HepG2 (cell line): Measurements from ENCODE around the gene TSPAN8. TPM values are rescaled to one million over a fixed set of nuclear protein-coding genes. Genes with fewer than 3 reads are reported as not detected.

Experiments used
- ATAC-seq: fragments of 200-7000 bp; cut with Tn5 transposase; 3 replicates; pipeline ENCODE4 v1.9.1; 2020; ENCODE audit warnings: mild to moderate bottlenecking, moderate library complexity
- BruUV-seq: library from RNA; stranded (reverse); fragments of 400-500 nt; replicated peaks from 2 replicates; lab custom pipeline; 2021; lab: Mats Ljungman, UMichigan
- CTCF ChIA-PET: fragments of 300-600 bp; formaldehyde crosslinking; extraction: SDS; loops from one replicate; lab custom pipeline; 2021; ENCODE audit warnings: low total read pairs, inconsistent platforms, low intra/inter-chr PET ratio; lab: Yijun Ruan, JAX
- POLR2A ChIA-PET: fragments of 350-600 bp; sonication (Branson Sonifier 250); formaldehyde crosslinking; loops from one replicate; lab custom pipeline; 2020; ENCODE audit warnings: antibody characterized with exemption, inconsistent platforms; lab: Yijun Ruan, JAX
- DNase-seq: peaks from one replicate; pipeline ENCODE4 v3.0.0-alpha.2; 2015; ENCODE audit warnings: low spot score
- FAIRE-seq: peaks from 3 replicates; lab custom pipeline; 2011; peaks lifted over from hg19 to GRCh38; lab: Jason Lieb, UNC
- H2AFZ ChIP-seq: one replicate; pipeline ENCODE4 v1.6.1; 2011; ENCODE audit warnings: low read length, inconsistent platforms
- H3K27ac ChIP-seq: fragments of 300-600 bp; 3 replicates; pipeline ENCODE4 v1.8.0; 2011; ENCODE audit warnings: mixed run types, mild to moderate bottlenecking, mixed read lengths, low read length, inconsistent platforms; ENCODE audit not compliant: insufficient read depth; ENCODE audit errors: extremely low read length
- H3K27me3 ChIP-seq, 2 experiments: fragments of 200-600 bp in 1 of 2; 2 replicates in 1 of 2; 3 replicates in 1 of 2; pipeline versions ENCODE4 v1.6.0 to v1.8.0; 2011; ENCODE audit warnings: low read length in 2 of 2, mild to moderate bottlenecking in 2 of 2, moderate library complexity in 2 of 2, inconsistent platforms in 1 of 2; ENCODE audit not compliant: insufficient read depth in 2 of 2, control insufficient read depth in 1 of 2
- H3K36me3 ChIP-seq, 2 experiments: fragments of 200-600 bp in 1 of 2; replicated peaks in 1 of 2; 2 replicates in 1 of 2; 3 replicates in 1 of 2; pipeline versions ENCODE4 v1.5.1 to v1.8.0; 2011; ENCODE audit warnings: low read length in 2 of 2, inconsistent platforms in 1 of 2; ENCODE audit not compliant: insufficient read depth in 2 of 2, control insufficient read depth in 1 of 2
- H3K4me1 ChIP-seq: 2 replicates; pipeline ENCODE4 v1.5.1; 2012; ENCODE audit warnings: low read length, inconsistent platforms; ENCODE audit not compliant: insufficient read depth
- H3K4me2 ChIP-seq: 2 replicates; pipeline ENCODE4 v1.6.0; 2011; ENCODE audit warnings: low read depth, low read length, inconsistent platforms
- H3K4me3 ChIP-seq, 3 experiments: fragments of 200-600 bp in 1 of 3; sonication (generic), shearing (Covaris generic) in 1 of 3; replicated peaks in 1 of 3; 2 replicates each; pipeline ENCODE4 v1.5.1; 2011 to 2016; ENCODE audit warnings: low read length in 3 of 3, inconsistent platforms in 2 of 3, low read depth in 2 of 3, mild to moderate bottlenecking in 2 of 3, control low read depth in 1 of 3, mixed read lengths in 1 of 3; ENCODE audit not compliant: insufficient read depth in 1 of 3
- H3K79me2 ChIP-seq: one replicate; pipeline ENCODE4 v1.6.1; 2011; ENCODE audit warnings: low read length, inconsistent platforms; ENCODE audit not compliant: insufficient read depth
- H3K9ac ChIP-seq: 2 replicates; pipeline ENCODE4 v1.6.0; 2011; ENCODE audit warnings: mild to moderate bottlenecking, low read depth, low read length, inconsistent platforms; ENCODE audit not compliant: insufficient read depth
- H3K9me3 ChIP-seq: 2 replicates; pipeline ENCODE4 v1.5.1; 2012; ENCODE audit warnings: mild to moderate bottlenecking, low read length
- H4K20me1 ChIP-seq: 2 replicates; pipeline ENCODE4 v1.6.0; 2011; ENCODE audit warnings: inconsistent platforms, mild to moderate bottlenecking, low read length, moderate library complexity; ENCODE audit not compliant: insufficient read depth
- JARID2 ChIP-seq: sonication (generic); formaldehyde crosslinking; IDR thresholded peaks from 2 replicates; pipeline ENCODE4 v1.8.1; 2023; ENCODE audit warnings: missing genetic modification reagents, inconsistent platforms; ENCODE audit not compliant: insufficient replicate concordance
- MAFK ChIP-seq, 2 experiments: IDR thresholded peaks in 1 of 2; conservative IDR thresholded peaks in 1 of 2; 2 replicates each; pipeline ENCODE4 v1.6.1; 2011; ENCODE audit warnings: improper control_type of control experiment in 2 of 2, low read length in 2 of 2
- ONECUT2 ChIP-seq: sonication (generic); formaldehyde crosslinking; IDR thresholded peaks from 2 replicates; pipeline ENCODE4 v1.4.0; 2020; ENCODE audit warnings: missing genetic modification reagents
- PPARG ChIP-seq: conservative IDR thresholded peaks from 2 replicates; pipeline ENCODE4 v1.6.1; 2016; ENCODE audit warnings: missing biosample characterization, missing genetic modification reagents
- TGIF2 ChIP-seq: IDR thresholded peaks from 2 replicates; pipeline ENCODE4 v1.6.1; 2016; ENCODE audit warnings: control low read depth, missing compliant biosample characterization
- ZNF234 ChIP-seq: sonication (generic); formaldehyde crosslinking; conservative IDR thresholded peaks from 2 replicates; pipeline ENCODE4 v1.5.1; 2020; ENCODE audit warnings: mild to moderate bottlenecking, missing genetic modification reagents
- ZNF3 ChIP-seq: IDR thresholded peaks from 2 replicates; pipeline ENCODE4 v1.7.0; 2017; ENCODE audit warnings: inconsistent platforms
- WGBS: methylation state at CpG from one replicate; pipeline ENCODE4 v1.1.6; 2017; ENCODE audit warnings: low lambda C conversion rate; 5-methylcytosine and 5-hydroxymethylcytosine counted together
- in situ Hi-C: cut with HindIII; loops from 2 replicates; pipeline ENCODE4 v1.10.0; 2017; ENCODE audit warnings: low pct_unique_long_range_greater_than_20kb; ENCODE audit not compliant: extremely low pct_ligation_motif_present
- intact Hi-C: fragments of 100-400 bp; cut with micrococcal nuclease; formaldehyde crosslinking; loops from one replicate; pipeline ENCODE4 v1.10.0; 2022; ENCODE audit not compliant: unreplicated experiment
- polyA plus RNA-seq, 8 experiments: library from polyadenylated mRNA; depleted of rRNA in 3 of 8; stranded (reverse) in 7 of 8; unstranded in 1 of 8; fragments of >200 nt; fragmentation: Illumina TruSeq in 4 of 8; extraction: Trizol in 4 of 8; gene quantifications; 2 replicates each; pipeline versions ENCODE4 v1.2.1 to v1.2.3, GENCODE V29; 2011 to 2016; ENCODE audit warnings: low read depth in 4 of 8, missing spikeins in 1 of 8, mixed read lengths in 1 of 8; ENCODE audit not compliant: insufficient read depth in 1 of 8
- total RNA-seq, 5 experiments: library from RNA; depleted of rRNA; stranded (reverse); fragments of >200 nt; fragmentation: Illumina TruSeq; extraction: Trizol; gene quantifications; 2 replicates each; pipeline ENCODE4 v1.2.3, GENCODE V29; 2016; ENCODE audit warnings: low read depth in 1 of 5

TSPAN8 gene
- total and polyA plus RNA-seq, 2 of the 13 experiments (the other 11 are each of a cell fraction or from before 2014, with no cell fraction given): 3.4 to 3.9 TPM

GRCh38 chr12:71178162-71178561, 20.4 kb upstream of the TSPAN8 start (continued):
- TF ChIP-seq ONECUT2 (CRISPR knock-in tag): 0 out of 2 replicates have a peak, but pooled peaks have one; percentile 37

DNA sequence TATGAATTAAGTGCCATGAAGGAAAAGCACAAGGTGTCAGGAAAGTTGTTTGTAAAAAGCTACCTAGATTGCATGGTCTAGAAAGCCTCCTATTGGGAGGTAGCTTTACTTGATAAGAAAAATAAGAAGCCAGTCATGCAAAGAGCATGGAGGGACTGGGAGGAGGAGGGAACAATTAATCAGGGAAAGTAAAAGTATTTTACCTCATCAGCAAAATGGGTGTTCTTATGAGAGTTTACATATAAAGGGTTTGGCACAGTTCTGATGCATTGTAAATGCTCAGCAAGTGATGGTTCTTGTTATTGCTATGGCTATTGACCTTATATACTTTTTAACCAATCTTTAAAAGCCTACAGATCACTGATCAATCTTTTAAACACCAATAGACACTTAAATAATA, 17.0 kb upstream of the TSPAN8 start:
- Histone ChIP-seq H2AFZ (no peak overlapping the region), H3K27ac (no peak overlapping the region), H4K20me1 (no peaks in the 10 kb centered on the region), H3K9ac (no peak overlapping the region), H3K4me2 (no peak overlapping the region), H3K27me3 (no peaks in the 10 kb centered on the region), H3K4me3 (no peak overlapping the region), H3K79me2 (no peaks in the 10 kb centered on the region), H3K9me3 (peaks cover 3% of the 10 kb centered on the region; the same call in 1 of the 2 replicates), H3K36me3 (no peaks in the 10 kb centered on the region), H3K4me1 (peaks cover 16% of the 10 kb centered on the region)
- TF ChIP-seq MAFK (conservative IDR thresholded peaks at IDR 0.05 in 1 of 2, IDR thresholded peaks at IDR 0.05 in 1 of 2; ENCODE audit: low read length in 2 of 2): peak; percentile 63 to 69
- no peak for TF ChIP-seq ZNF3 (CRISPR knock-in tag)
- CTCF ChIA-PET: no interaction called here
- intact Hi-C loops (no loop called here), in situ Hi-C loops (no loop called here)
- BruUV-seq: no TSS peak
- POLR2A ChIA-PET: no interaction called here
- ATAC-seq: no peak
- DNase-seq: no peak
- no peak for FAIRE-seq

GRCh38 chr12:71174146-71174545, 16.3 kb upstream of the TSPAN8 start:
- H3K36me3 ChIP-seq: no peaks in the 10 kb centered on the region
- in situ Hi-C loops: no loop called here
- FAIRE-seq: no peak
- no peaks in the 10 kb centered on the region for H3K27me3 ChIP-seq
- TF ChIP-seq TGIF2 (CRISPR knock-in tag): no peak
- no peak for TF ChIP-seq PPARG (CRISPR knock-in tag)
- TF ChIP-seq JARID2: no peak
- TF ChIP-seq ZNF234 (CRISPR knock-in tag): no peak
- no peak for DNase-seq
- H4K20me1 ChIP-seq: no peaks in the 10 kb centered on the region
- H2AFZ ChIP-seq: no peak overlapping the region
- H3K79me2 ChIP-seq: no peaks in the 10 kb centered on the region
- H3K4me2 ChIP-seq: no peak overlapping the region
- intact Hi-C loops: no loop called here
- H3K9me3 ChIP-seq: no peaks in the 10 kb centered on the region
- ATAC-seq: no peak
- H3K4me3 ChIP-seq: no peak overlapping the region
- WGBS: 90% methylated on average over 1 of the region's 1 CpG
- H3K4me1 ChIP-seq: peaks cover 16% of the 10 kb centered on the region
- H3K9ac ChIP-seq: no peak overlapping the region
- CTCF ChIA-PET: no interaction called here
- no peak overlapping the region for H3K27ac ChIP-seq
- no TSS peak for BruUV-seq
- POLR2A ChIA-PET: no interaction called here
